ENCODE measurements around the gene ITGB1BP1.

The ITGB1BP1 gene

DNA sequence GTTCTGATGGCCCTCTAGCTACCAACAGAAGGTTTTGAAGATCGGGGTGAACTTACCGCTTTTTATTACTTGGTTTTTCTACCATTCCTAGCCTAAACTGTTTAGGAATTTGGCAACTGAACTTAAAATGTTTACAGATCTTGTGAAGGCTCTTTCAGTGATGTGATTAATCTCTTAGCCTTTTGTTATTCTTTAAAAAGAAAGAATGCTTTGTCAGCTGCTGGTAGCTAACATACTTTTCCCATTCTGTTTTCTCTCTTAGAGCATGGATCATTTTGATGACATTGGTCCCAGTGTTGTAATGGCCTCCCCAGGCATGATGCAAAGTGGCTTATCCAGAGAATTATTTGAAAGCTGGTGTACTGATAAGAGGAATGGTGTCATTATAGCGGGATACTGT, 18.2 kb upstream of the ITGB1BP1 start:
- no peaks in the 10 kb centered on the region for H3K27me3 Mint-ChIP-seq
- H3K4me1 Mint-ChIP-seq (ENCODE audit: low read depth): peaks cover 17% of the 10 kb centered on the region
- no peak for DNase-seq
- no peak overlapping the region for H3K27ac Mint-ChIP-seq
- H3K4me3 Mint-ChIP-seq: no peak overlapping the region
- no peaks in the 10 kb centered on the region for H3K9me3 Mint-ChIP-seq
- peaks cover 85% of the 10 kb centered on the region for H3K36me3 Mint-ChIP-seq (ENCODE audit: low read depth)

DNA sequence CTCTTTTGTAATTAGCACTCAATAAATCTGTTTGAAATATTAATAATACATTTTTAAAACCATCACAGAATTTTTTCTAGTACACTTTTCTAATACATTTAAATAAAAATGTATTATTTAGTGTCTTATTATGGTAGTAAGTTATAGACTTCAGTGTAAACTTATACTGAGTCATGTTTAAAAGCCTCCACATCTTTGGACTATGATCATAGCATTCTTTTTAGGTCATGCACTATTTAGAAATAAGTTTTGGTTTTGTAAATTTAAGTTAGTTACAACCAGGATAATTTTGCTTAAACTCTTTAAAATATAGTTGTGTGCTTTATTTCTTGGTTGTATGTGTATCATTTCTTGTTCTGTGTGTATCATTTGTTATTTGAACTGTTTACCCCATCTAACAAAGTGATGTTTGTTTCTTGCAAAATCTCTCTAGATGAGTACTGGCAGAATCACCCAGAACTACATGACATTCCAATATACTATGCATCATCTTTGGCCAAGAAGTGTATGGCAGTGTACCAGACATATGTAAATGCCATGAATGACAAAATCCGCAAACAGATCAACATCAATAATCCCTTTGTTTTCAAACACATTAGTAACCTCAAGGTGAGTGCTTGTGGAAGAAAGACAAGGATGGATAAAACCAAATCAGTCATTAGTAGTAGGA, 16.9 kb upstream of the ITGB1BP1 start:
- no peaks in the 10 kb centered on the region for H3K9me3 Mint-ChIP-seq
- H3K27ac Mint-ChIP-seq: no peak overlapping the region
- H3K27me3 Mint-ChIP-seq: no peaks in the 10 kb centered on the region

DNA sequence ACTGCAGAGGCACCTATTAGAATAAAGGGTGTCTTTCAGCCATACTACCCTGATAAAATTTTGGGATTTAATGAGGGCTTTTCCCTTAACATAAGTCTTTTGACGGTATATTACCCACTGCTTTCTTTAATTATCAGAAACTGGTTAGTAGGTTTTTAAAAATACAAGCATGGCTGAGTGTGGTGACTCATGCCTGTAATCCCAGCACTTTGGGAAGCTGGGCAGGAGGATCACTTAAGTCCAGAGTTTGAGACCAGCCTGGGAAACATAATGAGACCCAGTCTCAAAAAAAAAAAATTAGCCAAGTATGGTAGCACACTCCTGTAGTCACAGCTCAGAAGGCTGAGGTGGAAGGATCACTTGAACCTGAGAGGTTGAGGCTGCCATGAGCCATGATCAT, 16.2 kb upstream of the ITGB1BP1 start:
- H3K27me3 Mint-ChIP-seq: no peaks in the 10 kb centered on the region
- H3K27ac Mint-ChIP-seq: no peak overlapping the region
- H3K4me1 Mint-ChIP-seq (ENCODE audit: low read depth): peaks cover 7% of the 10 kb centered on the region
- peaks cover 81% of the 10 kb centered on the region for H3K36me3 Mint-ChIP-seq (ENCODE audit: low read depth)
- no peaks in the 10 kb centered on the region for H3K9me3 Mint-ChIP-seq
- no peak for DNase-seq
- no peak overlapping the region for H3K4me3 Mint-ChIP-seq

More for the DNA sequence above, 16.9 kb upstream of the ITGB1BP1 start:
- DNase-seq: no peak
- peaks cover 11% of the 10 kb centered on the region for H3K4me1 Mint-ChIP-seq (ENCODE audit: low read depth)
- no peak overlapping the region for H3K4me3 Mint-ChIP-seq
- peaks cover 81% of the 10 kb centered on the region for H3K36me3 Mint-ChIP-seq (ENCODE audit: low read depth)

DNA sequence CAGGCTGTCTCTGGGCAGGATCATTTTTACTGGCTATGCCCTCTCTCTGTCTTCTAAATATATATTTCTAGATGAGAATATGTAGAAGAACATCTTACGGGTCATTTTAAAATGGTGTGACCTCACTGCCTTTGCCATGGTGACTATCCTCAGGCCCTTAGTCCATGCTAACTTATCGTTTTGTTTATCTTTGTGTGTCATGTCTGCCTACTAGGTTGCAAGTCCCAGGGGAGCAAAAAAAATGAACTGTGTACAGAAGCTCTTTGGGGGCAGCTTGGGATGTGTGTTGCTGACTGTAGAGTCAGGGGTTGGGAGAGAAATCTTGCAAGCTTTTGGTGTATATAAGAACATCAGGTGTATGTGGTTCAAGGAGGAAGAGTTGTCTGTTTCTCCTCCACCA, 11.2 kb upstream of the ITGB1BP1 start:
- Mint-ChIP-seq H3K4me3 (no peak overlapping the region), H3K4me1 (ENCODE audit: low read depth) (peaks cover 16% of the 10 kb centered on the region), H3K9me3 (no peaks in the 10 kb centered on the region), H3K27ac (peak overlapping the region; percentile 51), H3K36me3 (ENCODE audit: low read depth) (peaks cover 86% of the 10 kb centered on the region), H3K27me3 (no peaks in the 10 kb centered on the region)
- DNase-seq: no peak

DNA sequence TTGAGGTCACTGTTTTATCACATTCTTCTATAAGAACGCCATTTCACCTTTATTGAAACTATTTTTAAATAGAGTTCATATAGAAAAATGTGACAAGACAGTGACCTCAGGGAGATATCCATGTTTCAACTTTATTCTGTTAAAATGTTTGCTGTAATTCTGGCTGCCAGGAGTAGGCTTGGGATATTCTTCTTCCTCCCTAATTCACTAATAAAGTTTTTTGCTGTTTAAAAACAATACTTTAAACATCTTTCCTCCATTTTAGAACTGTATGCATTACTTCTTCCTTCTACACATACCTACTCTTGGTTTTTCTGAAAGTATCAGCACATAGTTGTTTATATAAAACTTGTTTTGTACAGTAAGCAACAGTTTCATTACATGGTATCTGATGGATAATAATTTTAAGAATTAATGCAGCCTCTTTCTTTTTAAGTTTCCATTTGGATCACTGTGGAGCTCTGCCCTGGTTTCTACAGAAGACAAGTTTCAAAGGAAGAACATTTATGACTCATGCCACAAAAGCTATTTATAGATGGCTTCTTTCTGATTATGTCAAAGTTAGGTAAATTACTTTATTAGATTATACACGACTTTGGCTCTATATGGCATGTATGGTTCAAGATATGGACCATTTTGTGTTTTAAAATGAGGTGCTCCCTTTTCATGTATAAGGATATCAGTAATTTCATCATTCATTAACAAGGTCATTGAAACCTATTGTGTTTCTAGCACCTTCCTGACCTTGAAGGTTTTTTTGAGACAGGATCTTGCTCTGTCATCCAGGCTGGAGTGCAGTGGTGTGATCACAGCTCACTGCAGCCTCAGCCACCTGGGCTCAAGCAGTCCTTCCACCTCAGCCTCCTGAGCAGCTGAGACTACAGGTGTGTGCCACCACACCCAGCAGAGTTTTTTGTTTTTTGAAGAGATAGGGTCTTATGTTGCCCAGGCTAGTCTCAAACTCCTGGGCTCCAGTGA, 7.3 kb upstream of the ITGB1BP1 start:
- peaks cover 23% of the 10 kb centered on the region for H3K4me1 Mint-ChIP-seq (ENCODE audit: low read depth)
- H3K4me3 Mint-ChIP-seq: no peak overlapping the region
- no peak for DNase-seq
- H3K27me3 Mint-ChIP-seq: no peaks in the 10 kb centered on the region
- H3K27ac Mint-ChIP-seq: peak overlapping the region; percentile 90
- no peaks in the 10 kb centered on the region for H3K9me3 Mint-ChIP-seq
- peaks cover 68% of the 10 kb centered on the region for H3K36me3 Mint-ChIP-seq (ENCODE audit: low read depth)

DNA sequence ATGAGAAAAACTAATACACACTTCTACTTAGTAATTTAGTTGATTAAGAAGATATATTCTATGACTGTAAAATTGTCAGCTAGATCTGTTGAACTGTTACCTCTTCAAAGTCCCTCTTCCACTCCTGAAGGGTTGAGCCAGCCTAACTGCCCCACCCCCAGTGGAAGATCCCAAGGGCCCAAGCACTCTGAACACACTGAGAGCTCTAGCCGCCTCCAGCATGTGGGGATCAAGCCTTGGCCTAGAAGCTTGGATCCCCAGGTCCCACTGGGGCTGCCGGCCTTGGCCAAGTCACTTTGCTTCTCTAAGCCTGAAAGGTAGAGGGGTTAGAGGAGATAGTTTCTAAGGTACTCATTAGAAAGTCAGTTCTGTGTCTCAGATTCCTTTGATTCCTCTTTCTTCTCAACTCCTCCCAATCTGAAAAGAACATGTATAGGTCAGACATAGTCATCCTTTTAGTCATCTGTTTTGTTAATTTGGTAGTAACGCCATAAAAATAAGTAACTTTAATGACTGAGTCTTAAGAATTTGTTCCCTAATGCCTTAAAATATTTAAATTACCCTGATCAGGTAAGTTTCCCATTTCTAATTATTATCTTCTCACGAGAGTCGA, 5.7 kb upstream of the ITGB1BP1 start:
- H3K4me3 Mint-ChIP-seq: no peak overlapping the region
- H3K27me3 Mint-ChIP-seq: no peaks in the 10 kb centered on the region
- no peaks in the 10 kb centered on the region for H3K9me3 Mint-ChIP-seq
- no peak overlapping the region for H3K27ac Mint-ChIP-seq
- peaks cover 56% of the 10 kb centered on the region for H3K36me3 Mint-ChIP-seq (ENCODE audit: low read depth)
- DNase-seq: no peak
- H3K4me1 Mint-ChIP-seq (ENCODE audit: low read depth): peaks cover 23% of the 10 kb centered on the region

DNA sequence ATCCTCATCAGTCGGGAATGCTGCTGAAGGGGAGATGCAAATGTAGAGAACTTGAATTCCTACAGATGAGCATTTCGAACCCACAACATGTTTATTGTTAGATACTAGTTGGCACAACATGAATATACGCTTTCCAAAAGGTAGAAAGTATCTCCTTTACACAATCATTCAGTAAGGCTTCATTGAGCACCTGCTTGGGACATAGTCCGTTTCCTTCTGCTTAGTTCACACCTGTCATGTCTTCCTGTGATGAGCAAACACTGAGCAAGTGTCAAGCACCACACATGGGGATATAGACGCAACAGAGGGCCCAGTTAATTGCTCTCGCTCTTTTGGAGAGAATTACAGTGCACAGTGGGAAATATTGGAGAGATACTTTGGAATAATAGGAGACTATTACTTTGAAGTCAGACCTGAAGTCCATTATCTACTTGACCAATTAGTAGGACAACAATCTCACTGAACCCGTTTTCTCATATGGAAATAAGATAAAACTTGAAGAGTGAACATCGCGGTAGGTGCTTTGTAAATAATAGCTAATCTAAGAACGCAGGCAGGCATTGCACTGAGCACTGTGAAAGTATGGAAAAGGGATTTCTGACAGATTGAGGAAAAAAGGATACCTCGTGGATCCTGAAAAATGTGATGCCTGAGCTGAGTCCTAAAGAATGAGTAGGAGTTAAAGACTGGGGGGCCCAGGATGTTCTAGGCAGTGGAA, 1.3 kb upstream of the ITGB1BP1 start:
- no peak for DNase-seq
- Mint-ChIP-seq H3K9me3 (no peaks in the 10 kb centered on the region), H3K27ac (no peak overlapping the region), H3K27me3 (no peaks in the 10 kb centered on the region), H3K4me3 (no peak overlapping the region), H3K36me3 (ENCODE audit: low read depth) (peaks cover 37% of the 10 kb centered on the region), H3K4me1 (ENCODE audit: low read depth) (peaks cover 35% of the 10 kb centered on the region)

DNA sequence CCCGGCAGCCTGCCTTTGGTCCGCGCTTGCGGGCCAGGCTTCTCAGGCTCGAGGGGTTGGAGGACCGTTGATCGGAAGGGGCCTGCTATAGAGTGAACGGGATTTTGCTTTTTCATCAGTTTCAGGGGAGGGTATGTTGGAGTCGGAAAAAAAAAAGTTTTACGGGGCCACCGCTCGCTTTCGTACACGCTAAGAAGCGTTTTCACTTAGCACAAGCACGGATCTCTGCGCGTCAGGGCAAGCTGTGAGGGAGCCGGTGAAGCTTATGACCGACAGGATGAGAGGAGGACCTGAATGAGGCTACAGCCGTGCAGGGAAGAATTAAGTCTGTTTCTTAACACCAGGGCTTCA, 569 bp upstream of the ITGB1BP1 start:
- no peaks in the 10 kb centered on the region for H3K9me3 Mint-ChIP-seq

DNA sequence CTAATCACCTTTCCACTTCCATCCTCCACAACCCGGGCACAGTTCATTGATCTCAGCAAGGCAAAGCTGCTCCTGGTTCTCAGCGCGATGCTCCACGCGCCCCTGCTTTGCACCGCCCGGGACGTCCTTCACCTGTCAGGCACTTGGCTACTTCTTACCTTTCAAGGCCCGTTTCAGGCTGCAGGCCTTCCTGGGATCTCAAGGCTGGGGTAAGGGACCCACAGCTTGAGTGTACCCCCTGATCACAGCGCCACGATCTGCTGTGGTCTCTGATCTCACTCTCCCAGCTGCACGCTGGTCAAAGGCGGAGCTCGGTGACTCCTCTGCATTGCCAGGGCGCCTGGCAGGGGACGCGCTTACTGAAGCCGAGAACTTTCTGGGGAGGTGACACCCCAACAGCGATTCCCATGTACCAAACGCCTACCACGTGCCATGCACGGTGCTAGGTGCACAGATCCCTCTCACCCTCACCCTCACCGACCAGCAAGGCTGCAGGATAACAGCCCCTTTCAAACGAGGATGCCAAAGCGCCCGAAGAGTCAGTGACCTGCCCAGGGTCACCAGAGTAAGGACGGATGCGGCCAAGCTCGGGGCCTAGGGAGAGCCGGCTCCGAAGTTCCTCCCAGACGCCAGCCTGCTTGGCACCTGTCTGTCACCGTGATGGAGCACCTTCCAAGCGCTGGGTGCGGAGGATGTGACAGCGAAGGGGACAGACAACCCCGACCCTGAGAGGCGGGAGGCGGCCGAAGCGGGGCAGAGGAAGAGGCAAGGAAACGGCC, 818 bp downstream of the ITGB1BP1 start:
- H3K9me3 Mint-ChIP-seq: no peaks in the 10 kb centered on the region
- peaks cover 44% of the 10 kb centered on the region for H3K4me1 Mint-ChIP-seq (ENCODE audit: low read depth)
- H3K4me3 Mint-ChIP-seq: no peak overlapping the region
- DNase-seq: peak; percentile 70
- peaks cover 42% of the 10 kb centered on the region for H3K36me3 Mint-ChIP-seq (ENCODE audit: low read depth)
- peak overlapping the region; percentile 94 for H3K27ac Mint-ChIP-seq
- H3K27me3 Mint-ChIP-seq: no peaks in the 10 kb centered on the region

More for the DNA sequence above, 569 bp upstream of the ITGB1BP1 start:
- Mint-ChIP-seq H3K27me3 (no peaks in the 10 kb centered on the region), H3K4me1 (ENCODE audit: low read depth) (peaks cover 38% of the 10 kb centered on the region), H3K4me3 (no peak overlapping the region), H3K36me3 (ENCODE audit: low read depth) (peaks cover 34% of the 10 kb centered on the region), H3K27ac (no peak overlapping the region)
- DNase-seq: no peak

DNA sequence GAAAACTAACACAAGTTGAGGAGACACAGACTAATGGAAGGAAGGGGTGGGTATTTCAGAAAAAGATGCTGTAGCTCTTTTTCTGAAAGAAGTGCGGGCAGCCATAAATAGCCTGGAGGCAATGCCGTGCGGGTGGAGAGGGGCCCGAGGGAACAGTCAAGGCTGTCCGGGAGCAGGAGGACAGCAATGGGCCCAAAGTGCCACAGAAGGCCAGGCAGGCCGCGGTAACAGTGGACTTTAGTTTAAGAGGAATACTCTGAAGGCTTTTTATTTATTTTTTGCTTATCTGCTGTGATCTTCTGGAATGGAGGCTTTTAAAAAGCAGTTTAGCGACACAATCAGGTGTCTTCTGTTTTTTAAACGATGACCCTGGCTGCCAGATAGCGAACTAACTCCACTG, 2.8 kb downstream of the ITGB1BP1 start:
- H3K4me3 Mint-ChIP-seq: peak overlapping the region; percentile 25
- no peaks in the 10 kb centered on the region for H3K27me3 Mint-ChIP-seq
- H3K27ac Mint-ChIP-seq: no peak overlapping the region
- H3K9me3 Mint-ChIP-seq: no peaks in the 10 kb centered on the region
- H3K4me1 Mint-ChIP-seq (ENCODE audit: low read depth): peaks cover 60% of the 10 kb centered on the region
- peaks cover 62% of the 10 kb centered on the region for H3K36me3 Mint-ChIP-seq (ENCODE audit: low read depth)
- DNase-seq: no peak

DNA sequence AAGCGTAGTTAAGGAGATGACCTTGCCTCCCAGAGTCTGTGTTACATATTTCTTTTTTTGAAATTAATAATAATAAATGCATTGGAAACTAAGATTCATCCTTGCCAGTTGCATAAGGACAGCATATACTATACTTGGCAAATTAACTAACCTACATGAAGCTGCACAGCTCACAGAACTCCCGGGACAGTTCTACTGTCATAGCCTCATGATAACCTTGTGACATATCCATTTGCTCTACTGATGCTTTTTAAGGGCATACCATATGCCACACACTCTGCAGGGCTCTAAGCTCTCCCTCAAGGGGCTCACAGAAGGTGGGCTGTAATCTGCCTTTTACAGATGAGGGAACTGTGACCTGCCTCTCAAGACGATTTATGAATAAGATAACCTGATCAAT, 3.8 kb downstream of the ITGB1BP1 start:
- Mint-ChIP-seq H3K4me1 (ENCODE audit: low read depth) (peaks cover 62% of the 10 kb centered on the region), H3K9me3 (no peaks in the 10 kb centered on the region), H3K4me3 (no peak overlapping the region), H3K27me3 (no peaks in the 10 kb centered on the region), H3K27ac (peak overlapping the region; percentile 68), H3K36me3 (ENCODE audit: low read depth) (peaks cover 69% of the 10 kb centered on the region)
- DNase-seq: no peak

DNA sequence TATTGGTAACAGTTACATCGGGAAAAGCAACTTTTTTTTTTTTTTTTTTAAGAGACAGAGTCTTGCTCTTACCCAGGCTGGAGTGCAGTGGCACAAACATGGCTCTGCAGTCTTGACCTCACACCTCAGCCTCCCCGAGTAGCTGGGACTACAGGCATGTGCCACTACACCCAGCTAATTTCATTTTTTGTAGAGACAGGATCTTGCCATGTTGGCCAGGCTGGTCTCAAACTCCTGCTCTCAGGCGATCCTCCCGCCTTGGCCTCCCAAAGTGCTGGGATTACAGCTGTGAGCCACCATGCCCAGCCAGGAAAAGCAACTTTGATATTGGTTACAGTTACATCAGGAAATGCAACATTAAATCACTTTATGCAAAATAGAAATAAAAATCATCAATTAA, 4.6 kb downstream of the ITGB1BP1 start:
- Mint-ChIP-seq H3K4me1 (ENCODE audit: low read depth) (peaks cover 67% of the 10 kb centered on the region), H3K4me3 (no peak overlapping the region), H3K9me3 (no peaks in the 10 kb centered on the region), H3K36me3 (ENCODE audit: low read depth) (peaks cover 77% of the 10 kb centered on the region), H3K27me3 (no peaks in the 10 kb centered on the region), H3K27ac (peak overlapping the region; percentile 68)
- DNase-seq: no peak

DNA sequence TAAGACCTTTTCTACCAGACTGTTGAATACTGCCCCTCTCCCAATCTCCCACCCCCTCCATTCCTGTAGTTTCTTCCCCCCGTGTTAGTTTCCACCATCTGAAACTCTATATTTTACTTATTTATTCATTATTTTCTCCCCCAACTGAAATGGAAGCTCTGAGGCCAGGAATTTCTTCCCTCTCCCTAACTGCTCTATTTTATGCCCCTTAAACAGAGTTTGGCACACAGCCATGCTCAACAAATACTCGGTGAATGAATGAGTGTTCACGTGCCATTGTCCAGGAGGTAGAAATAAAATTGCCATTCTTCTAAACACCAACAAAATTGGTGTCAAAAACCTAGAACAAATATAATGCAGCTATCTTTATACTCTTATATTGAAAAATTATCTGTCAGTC, 5.6 kb downstream of the ITGB1BP1 start:
- peaks cover 83% of the 10 kb centered on the region for H3K36me3 Mint-ChIP-seq (ENCODE audit: low read depth)
- peaks cover 67% of the 10 kb centered on the region for H3K4me1 Mint-ChIP-seq (ENCODE audit: low read depth)
- no peak overlapping the region for H3K4me3 Mint-ChIP-seq
- H3K27me3 Mint-ChIP-seq: no peaks in the 10 kb centered on the region
- no peaks in the 10 kb centered on the region for H3K9me3 Mint-ChIP-seq
- DNase-seq: no peak
- no peak overlapping the region for H3K27ac Mint-ChIP-seq

DNA sequence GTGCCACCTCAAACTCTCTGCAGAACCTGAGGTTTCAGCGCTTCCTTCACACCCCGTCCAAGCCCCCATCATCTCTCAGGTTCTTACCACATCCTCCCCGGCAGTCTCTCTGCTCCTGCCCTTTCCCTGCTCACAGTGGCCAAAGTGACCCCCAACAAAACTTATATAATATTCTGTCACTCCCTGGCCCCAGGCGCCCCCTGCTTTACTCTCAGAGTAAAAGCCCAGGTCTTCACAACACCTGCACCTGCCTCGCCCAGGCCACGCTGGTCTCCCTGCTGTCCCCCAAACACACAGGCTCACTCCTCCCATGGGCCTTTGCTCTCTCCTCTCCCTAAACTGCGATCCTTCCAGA, 6.4 kb downstream of the ITGB1BP1 start:
- Mint-ChIP-seq H3K27ac (peak overlapping the region; percentile 30), H3K9me3 (no peaks in the 10 kb centered on the region), H3K4me1 (ENCODE audit: low read depth) (peaks cover 59% of the 10 kb centered on the region), H3K4me3 (no peak overlapping the region), H3K36me3 (ENCODE audit: low read depth) (peaks cover 82% of the 10 kb centered on the region), H3K27me3 (no peaks in the 10 kb centered on the region)
- DNase-seq: no peak

Measured in activated T-cell treated with anti-CD3 and anti-CD28 coated beads, Interleukin-2, amount 50 U/mL, for 24 hours (primary cell).